Adrenal gland (tissue), 5 donors: ENCODE results near the gene DDO.

Experiments
- POLR2A ChIP-seq, 2 donors: fragments of 450-650 bp; IDR thresholded peaks; one replicate each; pipeline ENCODE4 v1.6.1; 2017; ENCODE audit warnings: antibody characterized with exemption in 2 of 2, mild to moderate bottlenecking in 2 of 2, moderate library complexity in 1 of 2
- TF ChIP-seq, protein P1 (sequence below), 6 experiments: fragments of 450-650 bp in 4 of 6; fragments of 200-600 bp in 2 of 6; sonication (generic) in 1 of 6; IDR thresholded peaks; 1 replicate in 5 of 6; 2 replicates in 1 of 6; pipeline versions ENCODE4 v1.5.1 to v1.8.0; 2016 to 2021; ENCODE audit warnings: antibody characterized with exemption in 6 of 6, mild to moderate bottlenecking in 2 of 6, moderate library complexity in 1 of 6
- donor health status: DM: no; HTN: no; CAD: no.

DNA sequence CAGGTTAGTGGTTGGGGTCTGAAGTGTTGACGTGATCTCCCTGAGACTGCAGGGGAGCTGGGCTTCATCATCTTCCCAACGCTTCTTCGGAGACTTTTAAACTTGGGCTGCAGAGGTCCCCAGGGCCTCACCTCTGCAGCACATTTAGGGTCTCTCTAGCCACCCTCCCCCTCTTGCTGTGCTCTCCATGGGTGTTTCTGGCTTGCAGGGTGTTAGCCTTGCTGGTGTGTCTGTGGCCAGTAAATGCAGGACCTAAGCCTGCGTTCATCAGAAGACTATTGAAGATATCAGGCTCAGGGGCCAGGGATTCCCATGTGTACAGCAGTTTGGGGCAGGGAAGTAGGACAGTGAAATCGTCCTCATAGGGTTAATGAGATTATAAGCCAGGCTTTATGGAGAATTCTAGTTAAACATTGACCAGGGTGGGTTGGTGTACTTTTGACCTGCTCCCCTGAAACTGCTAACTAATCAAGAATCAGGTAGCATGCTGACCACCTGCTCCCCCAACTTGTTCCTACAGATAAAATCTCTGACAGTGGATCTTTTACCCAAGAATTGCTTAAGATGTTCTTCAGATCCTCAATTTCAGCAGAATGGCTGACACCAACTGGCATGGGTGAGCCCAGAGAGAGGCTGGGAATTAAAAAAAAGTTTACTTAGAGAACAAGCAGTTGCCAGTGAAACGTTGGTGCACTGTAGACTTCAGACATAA lies 3.8 kb upstream of the DDO start:
- TF ChIP-seq, protein P1, sequence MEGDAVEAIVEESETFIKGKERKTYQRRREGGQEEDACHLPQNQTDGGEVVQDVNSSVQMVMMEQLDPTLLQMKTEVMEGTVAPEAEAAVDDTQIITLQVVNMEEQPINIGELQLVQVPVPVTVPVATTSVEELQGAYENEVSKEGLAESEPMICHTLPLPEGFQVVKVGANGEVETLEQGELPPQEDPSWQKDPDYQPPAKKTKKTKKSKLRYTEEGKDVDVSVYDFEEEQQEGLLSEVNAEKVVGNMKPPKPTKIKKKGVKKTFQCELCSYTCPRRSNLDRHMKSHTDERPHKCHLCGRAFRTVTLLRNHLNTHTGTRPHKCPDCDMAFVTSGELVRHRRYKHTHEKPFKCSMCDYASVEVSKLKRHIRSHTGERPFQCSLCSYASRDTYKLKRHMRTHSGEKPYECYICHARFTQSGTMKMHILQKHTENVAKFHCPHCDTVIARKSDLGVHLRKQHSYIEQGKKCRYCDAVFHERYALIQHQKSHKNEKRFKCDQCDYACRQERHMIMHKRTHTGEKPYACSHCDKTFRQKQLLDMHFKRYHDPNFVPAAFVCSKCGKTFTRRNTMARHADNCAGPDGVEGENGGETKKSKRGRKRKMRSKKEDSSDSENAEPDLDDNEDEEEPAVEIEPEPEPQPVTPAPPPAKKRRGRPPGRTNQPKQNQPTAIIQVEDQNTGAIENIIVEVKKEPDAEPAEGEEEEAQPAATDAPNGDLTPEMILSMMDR (IDR thresholded peaks at IDR 0.05) = no peak
- no peak for TF ChIP-seq POLR2A (IDR thresholded peaks at IDR 0.05)
